WTC11 (cell line): ENCODE data around the gene BGN.

Experiments
- ATF2 ChIP-seq: sonication (generic); formaldehyde crosslinking; IDR thresholded peaks from 2 replicates; pipeline ENCODE4 v1.8.1; 2022; ENCODE audit warnings: low read depth, missing genetic modification reagents, borderline replicate concordance
- ATF3 ChIP-seq: sonication (generic); formaldehyde crosslinking; conservative IDR thresholded peaks from 2 replicates; pipeline ENCODE4 v1.8.1; 2022; ENCODE audit warnings: mild to moderate bottlenecking, missing genetic modification reagents
- CTCF ChIP-seq: fragments of 200-600 bp; IDR thresholded peaks from 2 replicates; pipeline ENCODE4 v1.8.0; 2022; ENCODE audit warnings: antibody characterized with exemption
- SP1 ChIP-seq: sonication (generic); formaldehyde crosslinking; conservative IDR thresholded peaks from 2 replicates; pipeline ENCODE4 v1.8.1; 2022; ENCODE audit warnings: missing genetic modification reagents
- TCF7 ChIP-seq: sonication (generic); formaldehyde crosslinking; IDR thresholded peaks from 2 replicates; pipeline ENCODE4 v1.8.0; 2022; ENCODE audit warnings: mild to moderate bottlenecking, low read depth, missing genetic modification reagents, moderate library complexity
- USF1 ChIP-seq: sonication (generic); formaldehyde crosslinking; IDR thresholded peaks from 2 replicates; pipeline ENCODE4 v1.8.0; 2022; ENCODE audit warnings: mild to moderate bottlenecking, missing genetic modification reagents
- ZBTB21 ChIP-seq: sonication (generic); formaldehyde crosslinking; IDR thresholded peaks from 2 replicates; pipeline ENCODE4 v1.8.1; 2023; ENCODE audit warnings: mild to moderate bottlenecking, missing genetic modification reagents, borderline replicate concordance
- ZMAT4 ChIP-seq: fragments of 250-450 bp; sonication (Bioruptor Pico); IDR thresholded peaks from 2 replicates; pipeline ENCODE4 v1.9.0; 2021; ENCODE audit warnings: mild to moderate bottlenecking
- TF ChIP-seq, protein P1 (sequence below): fragments of 250-450 bp; sonication (Bioruptor Pico); IDR thresholded peaks from 2 replicates; pipeline ENCODE4 v1.9.0; 2021; ENCODE audit warnings: mild to moderate bottlenecking, borderline replicate concordance

DNA sequence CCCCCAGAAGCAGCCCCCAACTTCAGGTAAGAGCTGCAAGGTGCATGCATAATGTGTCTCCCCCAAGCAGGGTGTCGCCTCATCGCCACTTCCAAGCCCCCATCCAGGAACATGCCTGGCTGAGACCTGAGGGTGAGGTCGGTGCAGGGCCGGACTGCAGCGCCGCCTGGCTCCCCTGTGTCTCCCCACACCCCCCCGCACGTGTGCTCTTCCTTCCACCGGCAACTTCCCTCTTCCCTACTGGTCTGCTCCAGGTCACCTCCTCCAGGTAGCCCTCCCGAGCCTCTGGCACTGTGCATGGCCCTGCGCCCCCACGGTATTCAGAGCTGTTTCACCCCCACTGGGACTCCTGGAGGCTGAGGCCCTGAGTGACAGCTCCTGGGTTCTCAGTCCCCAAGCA, 2.2 kb upstream of the BGN start:
- TF ChIP-seq ZMAT4 (CRISPR knock-in tag) (no peak), CTCF (no peak), USF1 (CRISPR knock-in tag) (no peak), TCF7 (CRISPR knock-in tag) (no peak), ATF3 (CRISPR knock-in tag) (no peak), SP1 (CRISPR knock-in tag) (no peak), ATF2 (CRISPR knock-in tag) (no peak), ZBTB21 (CRISPR knock-in tag) (no peak)
- TF ChIP-seq, protein P1, sequence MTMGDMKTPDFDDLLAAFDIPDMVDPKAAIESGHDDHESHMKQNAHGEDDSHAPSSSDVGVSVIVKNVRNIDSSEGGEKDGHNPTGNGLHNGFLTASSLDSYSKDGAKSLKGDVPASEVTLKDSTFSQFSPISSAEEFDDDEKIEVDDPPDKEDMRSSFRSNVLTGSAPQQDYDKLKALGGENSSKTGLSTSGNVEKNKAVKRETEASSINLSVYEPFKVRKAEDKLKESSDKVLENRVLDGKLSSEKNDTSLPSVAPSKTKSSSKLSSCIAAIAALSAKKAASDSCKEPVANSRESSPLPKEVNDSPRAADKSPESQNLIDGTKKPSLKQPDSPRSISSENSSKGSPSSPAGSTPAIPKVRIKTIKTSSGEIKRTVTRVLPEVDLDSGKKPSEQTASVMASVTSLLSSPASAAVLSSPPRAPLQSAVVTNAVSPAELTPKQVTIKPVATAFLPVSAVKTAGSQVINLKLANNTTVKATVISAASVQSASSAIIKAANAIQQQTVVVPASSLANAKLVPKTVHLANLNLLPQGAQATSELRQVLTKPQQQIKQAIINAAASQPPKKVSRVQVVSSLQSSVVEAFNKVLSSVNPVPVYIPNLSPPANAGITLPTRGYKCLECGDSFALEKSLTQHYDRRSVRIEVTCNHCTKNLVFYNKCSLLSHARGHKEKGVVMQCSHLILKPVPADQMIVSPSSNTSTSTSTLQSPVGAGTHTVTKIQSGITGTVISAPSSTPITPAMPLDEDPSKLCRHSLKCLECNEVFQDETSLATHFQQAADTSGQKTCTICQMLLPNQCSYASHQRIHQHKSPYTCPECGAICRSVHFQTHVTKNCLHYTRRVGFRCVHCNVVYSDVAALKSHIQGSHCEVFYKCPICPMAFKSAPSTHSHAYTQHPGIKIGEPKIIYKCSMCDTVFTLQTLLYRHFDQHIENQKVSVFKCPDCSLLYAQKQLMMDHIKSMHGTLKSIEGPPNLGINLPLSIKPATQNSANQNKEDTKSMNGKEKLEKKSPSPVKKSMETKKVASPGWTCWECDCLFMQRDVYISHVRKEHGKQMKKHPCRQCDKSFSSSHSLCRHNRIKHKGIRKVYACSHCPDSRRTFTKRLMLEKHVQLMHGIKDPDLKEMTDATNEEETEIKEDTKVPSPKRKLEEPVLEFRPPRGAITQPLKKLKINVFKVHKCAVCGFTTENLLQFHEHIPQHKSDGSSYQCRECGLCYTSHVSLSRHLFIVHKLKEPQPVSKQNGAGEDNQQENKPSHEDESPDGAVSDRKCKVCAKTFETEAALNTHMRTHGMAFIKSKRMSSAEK (CRISPR knock-in tag): no peak
